ENCODE measurements around the gene PRR14L. TPM values are rescaled to one million over a fixed set of nuclear protein-coding genes. Genes with fewer than 3 reads are reported as not detected.
"Not testable (repeated sequence)": the region's sequence is repeated elsewhere in the genome, so short reads cannot be mapped to it uniquely, and the experiment has no call there.

Gene PRR14L
- polyA plus RNA-seq, 1 donor, result 32.2 TPM

- DNase-seq, result no peak
These were observed 7.8 kb downstream of the PRR14L start for GRCh38 chr22:31742115-31742514.

- not testable (repeated sequence) for DNase-seq
These were observed 9.6 kb downstream of the PRR14L start for GRCh38 chr22:31740314-31740713.

GRCh38 chr22:31739795-31740201 is 10.1 kb downstream of the PRR14L start:
- DNase-seq, result no peak

DNA sequence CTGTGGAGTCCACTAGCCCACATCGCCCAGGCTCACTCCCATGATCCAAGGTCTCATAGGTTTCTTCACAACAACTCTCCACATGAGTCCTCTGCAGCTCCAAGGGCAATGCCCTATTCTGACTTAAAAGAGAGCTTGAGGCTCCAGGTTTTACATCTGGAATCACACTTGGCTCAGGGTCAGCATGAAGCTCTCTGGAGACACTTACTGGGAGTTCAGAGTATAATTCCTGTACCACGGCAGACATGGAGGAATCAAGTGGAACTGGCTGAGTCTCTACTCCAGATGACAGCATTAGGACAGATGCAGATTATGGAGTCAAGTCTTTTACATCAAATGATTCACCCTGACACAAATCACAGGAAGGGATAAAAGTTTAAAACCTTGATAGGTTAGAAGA is 11.4 kb downstream of the PRR14L start:
- DNase-seq, result no peak

DNA sequence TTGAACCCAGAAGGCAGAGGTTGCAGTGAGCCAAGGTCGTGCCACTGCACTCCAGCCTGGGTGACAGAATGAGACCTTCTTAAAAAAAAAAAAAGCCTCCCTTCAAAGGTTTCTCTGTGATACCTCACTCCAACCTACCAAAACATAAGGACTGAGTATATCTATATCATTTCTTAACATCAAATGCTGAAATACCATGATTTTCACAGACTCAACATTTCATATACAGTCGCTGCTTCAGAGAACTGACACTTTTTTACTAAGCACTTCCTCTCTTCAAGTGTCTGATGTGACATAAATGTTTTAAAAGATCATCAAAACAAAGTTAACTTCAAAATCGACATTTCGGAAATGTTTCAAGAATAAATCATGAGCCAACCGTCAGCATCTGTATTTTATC is 12.0 kb downstream of the PRR14L start:
- no peak for DNase-seq

- no peak for DNase-seq
These were observed 13.5 kb downstream of the PRR14L start for GRCh38 chr22:31736458-31736857.

- no peak for DNase-seq
These were observed 15.4 kb downstream of the PRR14L start for GRCh38 chr22:31734512-31734911.

DNA sequence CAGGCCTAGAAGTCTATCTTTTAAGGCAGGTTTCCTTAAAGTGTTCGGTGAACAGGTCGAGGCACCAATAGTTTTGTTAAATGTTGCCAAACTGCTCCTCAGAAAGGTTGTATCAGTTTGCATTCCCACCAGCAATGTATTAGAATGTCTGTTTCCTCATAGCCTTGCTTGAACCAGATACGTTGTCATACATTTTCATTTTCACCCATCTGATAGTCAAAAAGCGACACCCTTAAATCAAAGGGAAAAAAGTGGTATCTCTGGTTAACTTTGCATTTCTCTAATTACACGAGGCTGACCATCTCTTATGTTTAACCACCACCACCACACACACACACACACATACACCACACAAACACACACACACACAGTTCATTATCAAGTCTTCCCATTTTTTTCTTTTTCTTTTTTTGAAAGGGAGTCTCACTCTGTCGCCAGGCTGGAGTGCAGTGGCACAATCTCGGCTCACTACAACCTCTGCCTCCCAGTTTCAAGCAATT is 16.3 kb downstream of the PRR14L start:
- no peak for DNase-seq

DNA sequence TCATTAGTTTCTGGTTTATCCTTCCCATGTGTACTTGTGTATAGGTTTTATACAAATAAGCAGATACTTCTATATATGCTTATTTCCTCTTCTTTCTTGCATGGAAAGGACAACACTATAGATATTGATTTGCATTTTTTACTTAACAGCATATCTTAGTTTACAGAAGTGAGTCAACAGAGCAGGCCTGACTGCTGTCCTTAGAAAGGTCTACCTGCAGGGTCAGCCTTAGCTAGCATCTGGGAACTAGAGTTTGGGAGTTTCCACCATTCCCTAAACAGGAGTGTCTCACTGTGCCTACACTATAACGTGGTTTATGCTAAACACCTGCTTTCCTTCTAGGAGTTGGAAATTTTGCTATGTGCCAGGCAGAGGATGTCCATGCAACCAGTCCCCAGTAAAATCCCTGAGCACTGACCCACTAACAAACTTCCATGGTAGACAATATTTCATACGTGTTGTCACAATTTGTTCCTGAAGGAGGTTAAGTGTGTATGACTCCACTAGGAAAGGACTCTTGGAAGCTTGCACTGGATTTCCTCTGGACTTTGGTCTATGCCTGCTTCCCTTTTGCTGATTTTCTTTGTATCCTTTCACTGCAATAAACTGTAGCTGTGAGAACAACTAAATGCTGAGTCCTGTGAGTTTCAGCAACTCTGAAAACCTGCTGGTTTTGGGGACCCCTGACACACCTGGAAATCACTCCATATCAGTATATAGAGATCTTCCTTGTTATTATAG is 17.7 kb downstream of the PRR14L start:
- no peak for DNase-seq

GRCh38 chr22:31730344-31730711 is 19.6 kb downstream of the PRR14L start:
- no peak for DNase-seq

GRCh38 chr22:31728857-31729256 is 21.1 kb downstream of the PRR14L start:
- DNase-seq, result no peak

- no peak for DNase-seq
These were observed 23.2 kb downstream of the PRR14L start for GRCh38 chr22:31726692-31727091.

GRCh38 chr22:31723723-31724122 is 26.2 kb downstream of the PRR14L start:
- DNase-seq, result no peak

- DNase-seq, result no peak
These were observed 30.0 kb downstream of the PRR14L start for GRCh38 chr22:31719850-31720471.

DNA sequence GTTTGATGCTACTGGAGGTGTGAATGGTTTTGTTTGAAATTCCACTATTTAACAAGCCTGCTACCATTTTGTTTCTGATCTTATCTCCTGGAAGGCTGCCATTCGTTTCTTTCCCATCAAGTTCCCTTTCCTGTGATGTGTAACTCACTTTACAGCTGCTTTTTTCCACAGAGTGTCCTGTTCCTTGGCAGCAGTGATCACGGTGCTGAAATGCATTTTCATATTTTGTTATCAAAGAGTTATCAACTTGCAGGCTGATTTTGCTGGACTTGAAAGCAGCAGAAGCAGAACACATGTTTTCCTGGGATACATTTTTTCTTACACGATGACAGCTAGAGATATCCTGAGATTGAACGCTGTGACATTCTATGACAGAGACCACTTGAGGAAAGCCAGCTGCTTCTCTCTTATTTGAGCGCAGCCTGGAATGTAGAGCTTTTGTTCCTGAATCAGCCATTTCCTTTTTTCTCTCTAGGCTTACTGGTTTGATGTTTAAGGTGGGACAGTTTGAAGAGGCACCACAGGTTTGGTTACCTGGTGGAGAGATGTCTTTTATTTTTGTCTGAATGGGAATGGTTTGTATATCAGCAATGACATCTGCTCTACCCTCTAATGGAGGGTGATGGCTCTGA is 34.7 kb downstream of the PRR14L start:
- DNase-seq, result no peak

DNA sequence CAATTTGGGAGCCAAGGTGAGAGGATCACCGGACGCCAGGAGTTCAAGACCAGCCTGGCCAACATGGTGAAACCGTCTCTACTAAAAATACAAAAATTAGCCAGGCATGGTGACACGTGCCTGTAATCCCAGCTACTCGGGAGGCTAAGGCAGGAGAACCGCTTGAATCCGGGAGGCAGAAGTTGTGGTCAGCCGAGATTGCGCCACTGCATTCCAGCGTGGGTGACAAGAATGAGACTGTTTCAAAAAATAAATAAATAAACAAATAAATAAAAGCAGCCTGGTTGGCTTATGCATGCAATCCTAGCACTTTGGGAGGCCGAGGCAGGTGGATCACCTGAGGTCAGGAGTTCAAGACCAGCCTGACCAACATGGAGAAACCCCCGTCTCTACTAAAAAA is 38.7 kb downstream of the PRR14L start:
- DNase-seq, result not testable (repeated sequence)

DNA sequence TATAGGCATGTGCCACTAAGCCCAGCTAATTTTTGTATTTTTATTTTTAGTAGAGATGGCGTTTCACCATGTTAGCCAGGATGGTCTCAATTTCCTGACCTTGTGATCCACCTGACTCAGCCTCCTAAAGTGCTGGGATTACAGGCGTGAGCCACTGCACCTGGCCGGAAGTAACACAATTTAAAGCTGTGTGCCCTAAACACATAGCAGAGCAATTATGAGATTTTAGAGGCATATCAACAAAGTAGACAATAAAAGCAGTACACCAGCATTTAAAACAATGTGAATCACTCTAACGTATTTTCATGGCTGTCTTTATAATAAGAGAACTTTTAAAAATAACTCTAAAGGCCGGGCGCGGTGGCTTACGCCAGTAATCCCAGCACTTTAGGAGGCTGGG is 42.4 kb downstream of the PRR14L start:
- DNase-seq, result no peak

- DNase-seq, result no peak
These were observed 54.5 kb downstream of the PRR14L start for GRCh38 chr22:31695423-31695822.

DNA sequence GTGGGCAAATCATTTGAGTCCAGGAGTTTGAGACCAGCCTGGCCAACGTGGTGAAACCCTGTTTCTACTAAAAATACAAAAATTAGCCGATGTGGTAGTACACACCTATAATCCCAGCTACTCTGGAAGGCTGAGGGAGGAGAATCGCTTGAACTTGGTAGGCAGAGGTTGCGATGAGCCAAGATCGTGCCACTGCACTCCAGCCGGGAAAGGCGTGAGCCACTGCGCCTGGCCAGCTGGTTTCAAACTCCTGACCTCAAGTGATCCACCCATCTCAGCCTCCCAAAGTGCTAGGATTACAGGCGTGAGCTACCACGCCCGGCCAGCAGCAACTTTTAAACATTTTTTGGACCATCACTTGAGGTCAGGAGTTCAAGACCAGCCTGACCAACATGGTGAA is 55.9 kb downstream of the PRR14L start:
- not testable (repeated sequence) for DNase-seq

DNA sequence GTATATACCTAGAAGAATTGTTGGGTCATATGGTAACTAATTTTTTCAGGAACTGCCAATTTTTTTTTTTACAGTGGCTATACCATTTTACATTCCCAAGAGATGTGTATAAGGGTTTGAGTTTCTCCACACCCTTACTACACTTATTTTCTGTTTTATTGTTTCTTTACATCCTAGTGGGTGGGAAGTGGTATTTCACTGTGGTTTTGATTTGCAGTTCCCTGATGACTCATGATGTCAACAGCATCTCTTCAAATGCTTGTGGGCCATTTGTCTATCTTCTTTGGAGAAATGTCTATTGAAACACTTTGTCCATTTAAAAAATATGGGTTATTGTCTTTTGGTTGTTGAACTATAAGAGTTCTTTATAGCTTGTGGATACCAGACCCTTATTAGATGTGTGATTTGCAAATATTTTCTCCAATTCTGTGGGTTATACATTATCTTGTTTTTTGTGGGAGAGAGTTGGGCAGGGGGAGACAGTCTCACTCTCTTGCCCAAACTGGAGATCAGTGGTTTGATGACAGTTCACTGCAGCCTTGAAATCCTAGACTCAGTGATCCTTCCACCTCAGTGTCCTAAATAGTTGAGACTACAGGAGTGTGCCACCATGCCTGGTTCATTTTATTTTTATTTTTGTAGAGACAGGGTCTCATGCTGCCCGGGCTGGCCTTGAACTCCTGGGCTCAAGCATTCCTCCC is 57.6 kb downstream of the PRR14L start:
- DNase-seq, result no peak

DNA sequence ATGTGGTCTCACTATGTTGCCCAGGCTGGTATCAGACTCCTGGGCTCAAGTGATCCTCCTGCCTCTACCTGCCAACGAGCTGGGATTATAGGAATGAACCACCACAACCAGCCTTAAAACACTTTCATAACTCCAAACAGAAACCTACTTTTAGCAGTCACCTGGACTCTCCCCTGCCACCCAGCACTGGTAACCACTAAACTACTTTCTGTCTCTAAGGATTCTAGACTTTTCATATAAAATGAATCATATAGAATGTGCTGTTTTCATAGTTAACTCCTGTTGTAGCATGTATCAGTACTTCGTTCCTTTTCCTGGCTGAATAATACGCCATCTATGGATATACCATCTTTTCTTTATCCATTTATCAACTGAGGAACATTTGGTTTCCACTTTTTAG is 58.5 kb downstream of the PRR14L start:
- no peak for DNase-seq

DNA sequence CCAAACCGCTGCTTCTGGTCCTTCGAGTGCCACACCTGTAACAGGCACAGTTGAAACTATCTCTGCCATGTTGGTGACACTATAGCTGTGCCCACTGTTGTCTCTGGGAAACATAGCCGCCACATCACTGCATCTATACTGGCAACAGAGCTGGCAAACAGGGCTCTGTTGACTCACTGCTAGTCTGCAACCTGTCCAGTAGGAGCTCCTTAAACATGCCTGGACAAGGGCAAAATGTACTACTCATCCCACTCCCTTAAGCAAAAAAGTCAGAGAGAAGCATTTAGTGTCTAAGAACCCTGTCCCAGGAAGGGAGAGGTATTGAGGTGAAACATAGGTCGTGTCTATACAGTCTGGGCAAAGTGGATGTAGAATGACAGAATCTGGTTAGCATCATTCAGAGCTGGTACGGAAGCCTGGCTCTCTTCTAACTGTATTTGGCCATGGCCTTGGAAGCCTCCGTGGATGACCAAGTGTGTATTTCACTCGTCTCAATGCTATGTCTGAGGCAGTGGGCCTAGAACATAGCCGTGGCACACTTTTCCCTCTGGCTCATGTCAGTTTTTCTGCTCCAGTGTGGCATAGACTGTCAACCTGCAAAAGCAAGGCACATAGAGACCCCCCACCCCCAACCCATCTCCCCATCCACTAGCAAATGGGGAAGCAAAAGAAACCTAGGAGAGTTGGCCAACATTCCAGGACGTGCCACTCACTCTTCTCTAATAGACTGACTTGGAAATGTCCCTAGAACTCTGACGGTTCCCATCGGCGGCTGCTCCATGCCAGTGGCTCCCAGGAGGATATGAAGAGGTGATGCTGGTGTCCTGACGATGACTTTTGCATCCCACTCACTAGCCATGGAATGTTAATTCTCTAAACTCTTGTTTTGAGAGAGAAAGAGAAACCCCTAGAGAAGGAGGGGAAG is 66.5 kb downstream of the PRR14L start:
- DNase-seq, result no peak

Data from left kidney (tissue), 2 donors.